Activated T-cell treated with anti-CD3 and anti-CD28 coated beads, Interleukin-2, amount 50 U/mL, for 48 hours (primary cell): ENCODE data around the gene CHMP1A.
A peak's percentile ranks its signal among the peaks of the same experiment; 100 is the strongest.

Experiments used
- DNase-seq, 2 experiments: peaks; one replicate each; pipeline ENCODE4 v3.0.0-alpha.2; 2020

The CHMP1A gene

DNA sequence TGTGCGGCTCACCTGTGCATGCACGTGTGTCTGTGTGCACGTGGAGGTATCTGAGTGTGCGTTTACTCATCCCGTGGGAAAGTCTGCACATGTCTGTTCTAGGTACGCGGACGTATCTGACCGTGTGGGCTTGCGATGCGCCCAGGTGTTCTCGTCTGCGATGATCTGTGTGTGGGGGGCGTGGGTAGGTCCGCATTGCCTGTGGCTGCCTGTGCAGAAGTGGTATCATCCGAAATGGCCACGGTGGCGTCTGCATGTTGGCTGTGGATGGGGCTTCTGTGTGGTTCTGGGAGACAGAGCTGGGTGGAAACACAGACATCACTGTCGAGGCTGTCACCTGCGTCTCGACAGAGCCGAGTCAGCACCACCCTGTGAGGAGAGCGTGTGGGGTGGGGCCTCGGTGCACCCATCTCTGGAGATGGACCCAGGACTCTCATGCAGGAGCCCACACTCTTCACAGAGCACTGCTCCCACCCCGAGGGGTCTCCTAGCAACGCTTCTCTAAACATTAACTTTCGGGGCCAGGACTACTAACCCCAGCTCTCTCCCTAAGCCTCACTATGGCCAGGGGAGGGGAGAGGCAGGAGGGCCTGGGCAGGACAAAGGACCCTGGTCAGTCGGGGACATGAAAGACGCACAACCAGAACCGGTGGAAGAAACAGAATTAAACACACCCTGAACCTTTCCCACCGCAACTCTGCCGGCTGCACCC is 35.7 kb downstream of the CHMP1A start:
- DNase-seq, result no peak

DNA sequence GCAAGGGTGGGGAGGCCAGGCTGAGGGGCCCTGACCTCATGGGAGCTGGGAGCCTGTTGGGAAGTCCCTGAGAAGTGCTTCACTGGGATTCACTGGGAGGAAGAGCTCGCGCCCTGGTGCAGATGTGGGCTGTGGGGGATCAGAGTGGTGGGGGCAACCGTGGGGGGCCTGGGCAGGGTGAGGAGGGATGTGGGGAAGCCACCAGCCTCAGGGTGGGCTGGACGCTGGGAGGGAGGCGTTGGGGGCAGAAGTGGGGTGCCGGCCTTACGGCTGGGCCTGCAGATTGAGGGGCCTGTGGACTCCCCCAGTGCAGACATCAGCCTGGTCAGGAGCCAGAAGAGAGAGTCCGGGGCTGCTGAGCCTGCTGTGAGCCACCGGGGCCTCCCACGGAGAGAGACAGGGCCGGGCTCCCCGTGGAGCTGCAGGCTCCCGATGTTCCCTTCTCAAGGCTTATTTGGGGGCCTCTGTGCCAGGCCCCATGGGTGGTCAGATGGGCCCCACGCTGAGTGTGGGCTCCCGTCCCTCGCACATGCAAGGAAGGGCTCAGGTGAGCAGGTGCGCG is 36.3 kb downstream of the CHMP1A start:
- DNase-seq, result no peak

DNA sequence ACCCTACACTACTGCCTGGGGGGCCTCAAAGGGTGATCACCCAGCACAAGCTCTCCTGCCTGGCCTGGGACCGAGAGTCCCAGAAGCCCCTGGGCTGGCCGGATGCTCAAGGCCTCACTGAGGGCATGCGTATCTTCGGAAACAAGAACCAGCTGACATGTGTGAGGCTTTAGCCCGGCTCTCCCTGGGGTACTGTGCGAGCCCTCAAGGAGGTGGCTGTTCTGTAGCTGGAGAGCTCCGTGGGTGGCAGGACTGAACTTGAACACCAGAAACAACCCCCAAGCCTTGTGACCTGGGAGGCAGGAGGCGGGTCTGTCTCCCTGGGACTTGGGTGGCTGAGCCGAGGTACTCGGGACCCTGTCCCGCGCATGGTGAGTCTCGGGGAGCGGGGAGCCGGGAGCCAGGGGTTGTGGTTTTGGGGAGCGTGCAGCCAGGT is 37.1 kb downstream of the CHMP1A start:
- no peak for DNase-seq

DNA sequence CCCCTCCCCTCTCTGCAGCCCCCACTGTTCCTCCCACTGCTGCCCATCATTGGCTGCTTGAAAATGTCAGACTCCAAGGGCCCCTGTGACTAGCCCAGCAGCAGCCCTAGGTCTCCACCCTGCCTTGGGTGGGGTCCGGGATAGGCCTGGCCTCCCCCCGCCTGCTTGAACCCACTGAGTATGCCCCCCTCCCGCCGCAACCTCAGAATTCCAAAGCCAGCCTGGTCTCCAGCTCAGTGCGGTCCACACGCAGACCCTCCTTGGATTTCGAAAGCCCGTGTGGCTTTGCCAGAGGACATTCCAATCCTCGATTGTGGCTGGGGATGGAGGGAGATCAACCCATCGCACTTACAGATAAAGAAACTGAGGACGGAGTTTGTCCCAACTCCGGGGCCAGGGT is 37.7 kb downstream of the CHMP1A start:
- no peak for DNase-seq

DNA sequence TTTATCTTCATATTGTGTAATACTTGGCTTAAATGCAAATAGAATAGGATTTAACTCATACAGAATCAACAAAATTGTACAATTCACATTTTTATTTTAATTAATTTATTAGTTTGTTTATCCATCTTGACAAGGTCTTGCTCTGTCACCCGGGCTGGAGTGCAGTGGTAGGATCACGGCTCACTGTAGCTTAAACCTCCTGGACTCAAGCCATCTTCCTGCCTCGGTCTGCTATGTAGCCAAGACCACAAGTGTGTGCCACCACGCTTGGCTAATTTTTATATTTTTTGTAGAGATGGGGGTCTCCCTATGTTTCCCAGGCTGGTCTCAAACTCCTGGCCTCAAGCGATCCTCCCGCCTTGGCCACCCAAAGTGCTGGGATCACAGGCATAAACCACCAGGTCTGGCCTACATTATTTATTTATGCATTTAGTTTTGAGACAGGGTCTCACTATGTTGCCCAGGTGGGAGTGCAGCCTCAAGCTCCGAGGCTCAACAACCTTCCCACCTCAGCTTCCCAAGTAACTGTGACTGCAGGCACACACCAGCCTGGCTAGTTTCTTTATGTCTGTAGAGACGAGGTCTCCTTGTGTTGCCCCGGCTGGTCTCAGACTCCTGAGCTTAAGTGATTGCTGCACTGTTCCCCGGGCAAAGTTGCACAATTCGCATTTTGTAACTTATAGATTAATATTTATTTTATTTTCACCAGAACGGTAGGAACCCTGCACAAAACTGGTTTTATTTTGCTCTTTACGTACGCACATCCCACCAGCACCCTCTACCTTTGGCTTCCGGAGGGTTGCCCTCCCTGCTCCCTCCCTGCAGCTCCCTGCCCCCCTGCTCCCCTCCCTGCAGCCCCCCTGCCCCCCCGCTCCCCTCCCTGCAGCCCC is 39.2 kb downstream of the CHMP1A start:
- DNase-seq, result no peak

DNA sequence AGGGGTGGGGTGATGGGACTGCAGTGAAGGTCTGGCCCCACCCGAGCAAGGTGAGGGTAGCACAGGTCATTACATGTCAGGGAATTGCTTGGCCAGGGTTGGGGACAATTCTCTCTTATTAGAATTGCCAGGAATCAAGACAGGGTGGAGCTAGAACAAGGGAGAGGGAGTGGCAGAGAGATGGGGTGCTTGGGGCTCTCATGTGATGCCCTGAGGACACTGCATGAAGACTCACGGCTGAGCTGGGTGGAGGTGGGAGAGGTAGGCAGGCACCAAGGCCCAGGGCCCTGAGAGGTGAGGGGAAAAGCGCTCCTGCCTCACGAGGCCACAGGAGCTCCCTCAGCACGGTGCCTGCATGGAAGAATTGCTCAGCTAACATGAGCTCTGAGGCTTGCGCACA is 40.5 kb downstream of the CHMP1A start:
- DNase-seq, result no peak

DNA sequence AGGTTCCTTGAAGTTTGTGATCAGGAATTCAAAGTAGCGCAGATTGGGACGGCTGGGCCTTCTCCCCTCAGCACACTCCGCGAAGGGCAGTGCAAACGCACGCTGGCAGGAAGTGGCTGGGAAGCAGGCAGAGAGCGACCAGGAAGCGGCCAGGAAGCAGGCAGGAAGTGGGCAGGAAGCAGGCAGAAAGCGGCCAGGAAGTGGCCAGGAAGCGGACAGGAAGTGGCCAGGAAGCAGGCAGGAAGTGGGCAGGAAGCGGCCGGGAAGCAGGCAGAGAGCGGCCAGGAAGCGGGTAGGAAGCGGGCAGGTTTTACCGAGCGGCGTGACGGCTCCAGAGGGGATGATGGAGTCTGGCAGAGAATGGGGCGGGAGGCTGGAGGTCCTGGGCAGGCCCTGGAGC is 40.9 kb downstream of the CHMP1A start:
- DNase-seq, result no peak

DNA sequence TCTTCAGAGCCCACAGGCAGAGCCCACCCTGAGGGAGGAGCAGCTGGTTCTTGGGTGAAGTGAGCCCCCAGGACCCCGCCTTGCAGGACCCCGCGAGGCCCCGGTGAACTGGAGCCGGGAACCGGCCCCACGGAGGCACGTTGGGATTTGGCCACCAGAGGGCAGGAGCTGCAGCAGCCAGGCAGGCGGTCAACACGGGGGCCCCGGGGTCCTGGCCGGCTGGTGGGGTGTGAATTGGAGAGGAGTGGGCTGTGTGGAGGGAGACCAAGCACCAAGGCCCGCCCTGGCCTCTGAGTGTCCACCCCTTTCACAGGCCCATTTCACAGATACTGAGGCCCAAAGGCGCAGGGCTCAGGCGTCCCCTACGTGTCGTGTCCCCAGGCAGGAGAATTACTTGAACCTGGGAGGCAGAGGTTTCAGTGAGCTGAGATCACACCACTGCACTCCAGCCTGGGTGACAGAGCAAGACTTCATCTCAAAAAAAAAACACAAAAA is 41.9 kb downstream of the CHMP1A start:
- peak; percentile 60 to 71 for DNase-seq

DNA sequence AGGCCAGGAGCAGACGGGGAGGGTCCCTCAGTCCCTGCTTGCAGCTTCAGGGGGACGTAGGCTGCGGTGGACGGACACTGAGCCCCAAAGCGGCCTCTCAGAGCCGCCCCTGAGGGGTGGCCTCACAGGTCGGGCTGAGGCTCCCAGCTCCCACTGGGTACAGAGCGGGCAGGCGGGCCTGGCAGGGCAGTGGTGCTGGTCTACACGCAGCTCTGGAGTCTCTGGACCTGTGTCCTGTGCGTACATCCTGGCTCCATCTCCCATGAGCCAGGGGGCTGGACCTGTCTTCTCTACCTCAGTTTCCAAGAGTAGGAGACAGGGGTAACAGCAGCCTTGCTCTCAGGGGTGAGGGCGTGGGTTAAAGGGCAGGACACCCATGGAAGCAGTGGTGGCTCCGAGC is 42.3 kb downstream of the CHMP1A start:
- no peak for DNase-seq

DNA sequence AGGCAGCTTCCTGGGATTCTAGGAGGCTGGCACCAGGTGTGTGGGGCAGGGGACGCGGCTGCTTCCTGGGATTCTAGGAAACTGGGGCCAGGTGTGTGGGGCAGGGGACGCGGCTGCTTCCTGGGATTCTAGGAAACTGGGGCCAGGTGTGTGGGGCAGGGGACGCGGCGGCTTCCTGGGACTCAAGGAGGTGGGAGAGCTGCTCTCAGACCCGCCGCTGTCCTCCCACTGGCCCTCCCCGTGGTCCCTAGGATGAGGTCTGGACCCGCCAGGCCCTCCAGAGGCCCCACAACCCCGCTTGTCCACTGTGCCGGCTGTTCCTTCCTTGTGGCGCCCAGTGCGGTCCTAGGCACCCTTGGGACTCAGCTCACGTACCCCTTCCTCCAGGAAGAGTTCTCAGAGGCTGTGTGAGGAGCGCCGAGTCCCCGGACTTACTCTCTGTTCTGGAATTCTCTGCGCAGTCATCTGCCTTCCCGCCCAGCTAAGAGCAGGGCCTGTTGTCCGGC is 43.5 kb downstream of the CHMP1A start:
- no peak for DNase-seq

DNA sequence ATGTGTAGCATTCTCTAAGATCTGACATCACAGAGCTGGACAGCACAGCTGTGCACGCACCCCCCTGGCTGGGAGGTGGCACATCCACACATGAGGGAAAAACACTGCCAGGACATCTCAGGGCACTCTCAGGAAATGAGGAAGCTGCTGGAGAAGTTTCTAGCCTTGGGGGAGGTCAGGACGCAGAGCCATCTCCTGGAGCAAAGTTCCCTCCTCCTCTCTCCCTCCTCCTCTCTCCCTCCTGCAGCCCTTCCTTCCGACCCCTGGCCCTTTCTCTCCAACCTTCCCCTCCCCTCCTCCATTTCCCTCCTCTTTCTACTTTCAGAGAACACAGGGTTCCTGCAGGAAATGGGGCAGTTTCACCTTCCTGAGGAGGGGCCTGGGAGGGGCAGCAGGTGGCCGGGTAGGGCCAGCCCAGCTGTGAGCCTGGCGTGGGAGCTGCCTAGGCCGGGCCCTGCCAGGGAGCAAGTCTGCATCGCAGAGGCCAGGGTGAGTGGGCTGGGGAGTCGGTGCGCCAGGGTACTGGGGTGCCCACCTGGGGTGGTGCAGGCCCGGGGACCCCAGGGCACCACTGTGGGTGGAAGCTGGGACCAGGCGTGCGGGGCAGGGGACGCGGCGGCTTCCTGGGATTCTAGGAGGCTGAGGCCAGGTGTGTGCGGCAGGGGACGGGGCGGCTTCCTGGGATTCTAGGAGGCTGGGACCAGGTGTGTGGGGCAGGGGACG is 44.1 kb downstream of the CHMP1A start, which contains the start of gene DPEP1:
DPEP1 (plus strand) TSS at position 412 of the 723 bp plus-strand sequence. CDS start 16,769 bp downstream, outside the sequence.
- no peak for DNase-seq

DNA sequence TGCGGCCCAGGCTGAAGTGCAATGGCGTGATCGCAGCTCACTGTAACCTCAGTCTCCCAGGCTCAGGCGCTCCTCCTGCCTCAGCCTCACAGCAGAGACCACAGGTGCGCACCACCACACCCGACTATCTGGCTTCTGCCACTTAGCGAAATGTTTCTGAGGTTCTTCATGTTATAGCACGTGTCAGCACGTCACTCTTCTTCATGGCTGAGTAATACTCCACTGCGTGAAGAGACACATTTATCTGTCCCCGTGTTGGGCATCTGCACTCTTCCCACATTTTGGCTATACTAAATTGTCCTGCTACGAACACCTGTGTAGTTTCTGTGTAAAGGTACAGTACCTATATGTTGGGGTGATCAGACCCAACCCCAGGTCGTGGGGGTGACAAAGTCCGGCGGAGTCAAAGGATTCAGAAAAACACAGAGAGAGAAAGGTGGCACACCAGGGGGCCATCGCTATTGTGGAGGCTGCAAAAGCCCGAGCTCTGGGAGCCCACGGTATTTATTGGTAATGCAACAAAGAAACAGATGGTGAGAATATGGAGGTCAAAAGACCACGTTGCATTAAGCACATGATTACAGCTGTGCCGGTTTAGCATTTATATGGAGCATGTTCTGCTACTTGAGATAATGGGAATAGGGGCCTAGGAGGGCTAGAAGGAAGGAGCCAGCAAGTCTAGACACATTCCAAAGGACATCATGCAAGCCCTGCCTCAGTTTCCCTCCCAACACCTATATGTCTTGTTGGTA is 44.9 kb downstream of the CHMP1A start:
- no peak for DNase-seq

DNA sequence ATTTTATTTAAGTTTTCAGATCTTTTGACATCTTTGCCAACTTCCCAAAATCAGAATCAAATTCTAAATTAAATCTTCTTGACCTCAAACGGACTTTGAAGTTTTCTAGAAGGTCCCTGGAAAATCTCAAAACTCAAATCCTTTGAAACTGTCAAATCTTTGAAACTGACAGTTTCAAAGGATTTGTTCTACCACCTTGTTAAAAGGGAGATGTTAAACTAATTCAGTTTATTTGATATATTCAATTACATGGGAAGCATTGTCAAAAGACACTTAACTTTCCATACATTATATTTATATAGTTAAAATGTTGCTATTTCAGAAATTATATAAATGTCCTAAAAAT is 47.4 kb downstream of the CHMP1A start:
- no peak for DNase-seq

DNA sequence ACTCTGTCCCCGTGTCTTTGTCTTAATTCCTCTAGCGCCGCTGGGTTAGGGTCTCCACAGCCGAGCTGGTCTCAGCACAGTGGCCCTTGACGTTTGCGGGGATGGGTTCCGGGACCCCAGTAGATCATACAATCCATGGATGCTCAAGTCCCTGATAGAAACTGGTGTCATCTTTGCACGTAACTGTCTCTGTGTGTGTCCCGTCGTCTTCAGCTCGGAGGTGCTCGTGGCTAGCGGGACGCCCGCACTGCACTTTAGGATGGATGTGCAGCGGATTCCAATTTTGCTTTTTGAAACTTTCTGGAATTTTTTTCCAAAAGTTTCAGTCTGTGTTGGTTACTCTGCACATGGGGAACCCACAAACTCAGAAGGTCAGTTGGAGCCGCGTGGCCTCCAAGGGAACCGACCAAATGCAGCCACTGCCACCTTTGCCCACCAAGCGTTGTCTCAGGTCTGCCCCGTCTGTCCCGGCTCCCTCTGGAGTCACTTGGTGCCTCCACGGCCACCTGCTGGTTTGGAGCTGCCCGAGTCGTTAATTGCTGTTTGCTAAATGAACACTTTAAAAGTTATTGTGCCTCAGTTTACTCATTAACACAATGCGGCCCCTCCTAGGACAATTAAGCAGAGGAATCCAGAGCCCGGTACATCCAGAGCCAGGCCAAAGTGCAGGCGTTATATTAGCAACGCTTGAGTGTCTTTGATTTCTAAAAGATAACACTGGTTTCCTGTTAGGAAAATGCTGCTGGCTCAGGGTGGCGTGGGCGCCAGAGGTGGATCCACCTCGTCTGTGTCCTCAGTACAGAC is 49.4 kb downstream of the CHMP1A start:
- no peak for DNase-seq

DNA sequence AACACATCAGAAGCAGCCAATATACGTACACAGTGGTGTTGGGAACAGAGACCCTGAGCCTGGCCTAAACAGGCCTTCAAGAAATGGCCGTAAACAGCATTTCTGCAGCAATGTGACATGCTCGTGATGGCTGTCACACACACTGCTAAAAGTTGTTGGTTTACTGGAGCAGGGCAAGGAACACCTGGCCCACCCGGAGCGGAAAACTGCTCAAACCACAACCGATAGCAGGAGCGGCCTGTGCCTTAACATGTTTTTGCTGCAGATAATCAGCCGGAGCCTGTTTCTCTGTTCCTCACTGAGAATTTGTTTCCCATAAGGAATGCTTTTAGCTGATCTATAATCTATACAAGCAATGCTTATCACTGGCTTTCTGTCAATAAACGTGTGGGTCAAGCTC is 50.1 kb downstream of the CHMP1A start:
- DNase-seq, result no peak

DNA sequence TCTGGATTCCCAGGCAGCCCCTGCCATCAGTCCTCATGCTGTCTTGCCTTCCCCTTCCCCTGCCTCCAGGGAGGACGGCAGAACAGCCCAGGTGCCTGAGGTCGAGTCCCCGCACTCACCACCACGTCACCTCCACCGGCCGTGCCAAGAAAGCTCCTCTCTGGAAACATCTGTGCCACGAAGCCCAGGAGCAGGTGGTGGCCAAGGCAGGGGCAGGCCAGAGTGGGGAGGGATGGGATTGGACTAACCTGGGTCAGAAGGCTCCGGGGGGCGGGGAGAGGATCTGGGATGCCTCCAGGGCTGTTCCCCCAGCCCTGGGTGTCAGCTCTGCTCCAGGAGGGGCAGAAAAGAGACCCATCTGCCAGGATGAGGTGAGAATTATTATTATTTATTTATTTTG is 51.5 kb downstream of the CHMP1A start:
- no peak for DNase-seq

DNA sequence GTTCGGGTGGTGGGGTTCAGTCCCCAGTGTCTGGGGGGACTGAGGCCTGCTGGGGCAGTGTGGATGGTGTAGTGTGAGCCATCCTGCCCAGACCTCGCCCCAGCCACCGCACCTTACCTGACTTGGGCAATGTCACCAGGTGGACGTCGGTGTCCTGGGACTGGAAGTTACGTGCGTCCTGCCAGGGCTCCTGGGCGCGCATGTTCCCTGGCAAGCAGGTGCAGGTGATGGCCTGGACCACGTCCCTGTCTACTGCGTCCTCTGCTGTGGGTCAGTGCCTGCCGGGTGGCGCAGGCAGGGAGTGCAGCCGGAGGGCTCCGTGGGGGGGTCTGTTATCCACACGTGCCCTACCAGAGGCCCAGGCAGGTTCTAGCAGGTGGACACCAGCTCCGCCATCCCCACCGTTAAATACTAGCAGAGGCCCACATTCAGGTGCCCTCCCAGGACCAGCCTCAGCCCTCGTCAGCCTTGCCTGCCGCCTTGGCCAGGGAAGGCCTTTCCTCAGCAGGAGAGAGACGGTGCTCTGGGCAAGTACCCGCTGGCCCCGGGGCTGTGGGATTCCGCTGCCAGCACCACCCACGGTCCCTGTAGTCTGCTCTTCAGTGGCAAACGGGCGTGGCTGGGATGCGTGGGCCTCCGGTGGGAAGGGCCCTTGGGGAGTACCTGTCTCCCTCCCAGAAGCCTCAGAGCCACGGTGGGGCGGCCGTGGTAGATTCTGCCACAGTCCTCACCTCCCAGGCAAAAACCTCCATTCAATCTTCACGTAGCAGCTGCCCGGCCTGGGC is 52.1 kb downstream of the CHMP1A start:
- no peak for DNase-seq

DNA sequence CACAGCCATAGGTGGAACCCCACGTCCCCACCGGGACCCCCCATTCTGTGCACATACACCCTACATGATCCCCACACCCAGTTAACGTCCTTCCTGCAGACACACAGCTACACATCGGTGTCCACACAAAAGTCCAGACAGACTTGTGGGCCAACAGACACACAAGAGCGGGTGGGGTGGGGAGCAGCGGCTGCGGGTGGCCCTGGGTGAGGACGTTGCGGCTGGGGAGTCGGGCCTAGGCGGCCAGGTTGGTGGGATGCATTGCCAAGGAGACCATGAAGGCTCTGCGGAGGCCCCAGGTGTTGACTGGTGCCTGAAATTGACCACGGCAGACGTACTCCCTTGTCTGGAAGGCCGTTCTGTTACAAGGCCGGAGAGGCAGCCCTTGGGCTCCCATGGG is 52.7 kb downstream of the CHMP1A start:
- no peak for DNase-seq

DNA sequence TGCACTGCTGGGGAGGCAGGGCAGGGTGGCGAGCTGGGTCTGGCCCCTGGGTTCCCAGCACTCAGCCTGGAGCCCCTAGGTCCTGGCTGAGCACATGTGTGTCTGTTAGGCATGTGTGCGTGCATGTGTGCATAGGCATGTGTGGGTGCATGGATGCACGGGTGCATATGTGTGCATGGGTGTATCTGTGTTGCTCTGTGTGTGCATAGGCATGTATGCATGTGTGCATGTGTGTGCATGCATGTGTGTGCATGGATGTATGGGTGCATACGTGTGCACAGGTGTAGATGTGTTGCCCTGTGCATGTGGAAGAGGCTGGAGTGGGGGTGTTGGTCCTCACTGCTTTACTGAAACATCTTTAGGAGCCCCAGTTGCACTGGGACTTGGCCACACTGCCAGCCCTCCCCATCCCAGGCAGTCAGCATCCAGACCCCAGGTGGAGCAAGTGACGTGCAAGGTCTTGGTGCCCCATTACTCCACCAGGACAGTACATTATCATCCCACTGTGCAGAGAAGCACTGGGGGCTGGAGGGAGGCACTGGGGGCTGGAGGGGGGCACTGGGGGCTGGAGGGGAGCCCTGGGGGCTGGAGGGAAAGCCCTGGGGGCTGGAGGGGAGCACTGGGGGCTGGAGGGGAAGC is 54.4 kb downstream of the CHMP1A start:
- DNase-seq, result no peak
